ENCODE results near the gene FBXO30. TPM values are rescaled to one million over a fixed set of nuclear protein-coding genes. Genes with fewer than 3 reads are reported as not detected.

FBXO30 gene
- total and polyA plus RNA-seq, 8 donors, result 7.7 to 11.3 (median 10.9) TPM

- H3K9me3 ChIP-seq, result no peaks in the 10 kb centered on the region
- ATAC-seq, result peak; percentile 21
- intact Hi-C loops (cut with DNase I), result loop anchor here in 1 of 2 donors (10.0 kb wide), 1 partner anchor 79 kb away; the partner anchor contains the start of gene EPM2A
- peak in 3 of 4 donors; percentile 40 to 55 (median 44) for DNase-seq
- H3K36me3 ChIP-seq, result no peaks in the 10 kb centered on the region
- peak overlapping the region; percentile 64 to 65 for H3K4me3 ChIP-seq
- H3K27me3 ChIP-seq, result no peaks in the 10 kb centered on the region
- TF ChIP-seq CTCF (IDR thresholded peaks at IDR 0.05), result no peak
- H3K27ac ChIP-seq, result peak overlapping the region; percentile 96 to 97
- H3K4me1 ChIP-seq, result peaks cover 26 to 58% of the 10 kb centered on the region in 2 donors
Observed at GRCh38 chr6:145814035-145814500, 527 bp downstream of the FBXO30 start.

GRCh38 chr6:145813285-145814034, 1.1 kb downstream of the FBXO30 start:
- intact Hi-C loops (cut with DNase I), result loop anchor here in 1 of 2 donors (10.0 kb wide), 1 partner anchor 79 kb away; the partner anchor contains the start of gene EPM2A
- Histone ChIP-seq H3K9me3 (no peaks in the 10 kb centered on the region), H3K4me3 (peak overlapping the region; percentile 64 to 65), H3K27ac (peak overlapping the region; percentile 96 to 97), H3K4me1 (peaks cover 27 to 58% of the 10 kb centered on the region in 2 donors), H3K36me3 (no peaks in the 10 kb centered on the region), H3K27me3 (no peaks in the 10 kb centered on the region)
- TF ChIP-seq CTCF (IDR thresholded peaks at IDR 0.05), result no peak
- peak in 2 of 4 donors; percentile 26 to 47 for DNase-seq
- ATAC-seq, result no peak

- Histone ChIP-seq H3K4me1 (peaks cover 27 to 58% of the 10 kb centered on the region in 2 donors), H3K27me3 (no peaks in the 10 kb centered on the region), H3K9me3 (no peaks in the 10 kb centered on the region), H3K27ac (no peak overlapping the region), H3K4me3 (no peak overlapping the region), H3K36me3 (no peaks in the 10 kb centered on the region)
- intact Hi-C loops (cut with DNase I), result loop anchor here in 1 of 2 donors (10.0 kb wide), 1 partner anchor 77 kb away; the partner anchor contains the start of gene EPM2A
- no peak for TF ChIP-seq CTCF (IDR thresholded peaks at IDR 0.05)
- DNase-seq (no peak), ATAC-seq (no peak)
Observed at GRCh38 chr6:145811741-145812140, 2.9 kb downstream of the FBXO30 start.

- no peak for ATAC-seq
- intact Hi-C loops (cut with DNase I), result loop anchor here in 1 of 2 donors (10.0 kb wide), 1 partner anchor 75 kb away; the partner anchor contains the start of gene EPM2A
- peaks cover 22 to 44% of the 10 kb centered on the region in 2 donors for H3K4me1 ChIP-seq
Observed at GRCh38 chr6:145809785-145810184, 4.8 kb downstream of the FBXO30 start.

More at GRCh38 chr6:145809785-145810184, 4.8 kb downstream of the FBXO30 start:
- no peak for DNase-seq
- peaks cover 0 to 16% of the 10 kb centered on the region in 2 donors for H3K36me3 ChIP-seq
- H3K27me3 ChIP-seq, result no peaks in the 10 kb centered on the region
- H3K9me3 ChIP-seq, result no peaks in the 10 kb centered on the region
- H3K27ac ChIP-seq, result no peak overlapping the region
- TF ChIP-seq CTCF (IDR thresholded peaks at IDR 0.05), result no peak
- H3K4me3 ChIP-seq, result no peak overlapping the region

All from left lung (tissue), 10 donors.